SK-N-SH (cell line): ENCODE data around the gene SMAD7. TPM values are rescaled to one million over a fixed set of nuclear protein-coding genes. Genes with fewer than 3 reads are reported as not detected.

Source experiments
- CTCF ChIA-PET: fragments of 300-600, 350-600 bp; formaldehyde crosslinking; extraction: SDS; loops from one replicate; lab custom pipeline; 2021; lab: Yijun Ruan, JAX
- POLR2A ChIA-PET: fragments of 350-600 bp; sonication (Branson Sonifier 250); formaldehyde crosslinking; extraction: SDS; loops from one replicate; lab custom pipeline; 2020; ENCODE audit warnings: antibody characterized with exemption, inconsistent platforms; lab: Yijun Ruan, JAX
- DNase-seq: peaks from one replicate; pipeline ENCODE4 v3.0.0; 2012
- H2AFZ ChIP-seq: fragments of 200-600 bp; sonication (generic); 2 replicates; pipeline ENCODE4 v1.8.1; 2016; ENCODE audit warnings: antibody characterized with exemption, mild to moderate bottlenecking, low read depth
- H3F3A ChIP-seq: fragments of 200-600 bp; sonication (generic); replicated peaks from 2 replicates; pipeline ENCODE3; 2016; ENCODE audit warnings: antibody characterized with exemption, mild to moderate bottlenecking; ENCODE audit not compliant: insufficient read depth
- H3K27ac ChIP-seq, 2 experiments: fragments of 200-500 bp in 1 of 2; fragments of 200-600 bp in 1 of 2; sonication (Bioruptor generic) in 1 of 2; sonication (generic), shearing (Covaris generic) in 1 of 2; 2 replicates each; pipeline versions ENCODE4 v1.5.1 to v1.6.1; 2014 to 2016; ENCODE audit warnings: low read depth in 2 of 2, inconsistent platforms in 1 of 2, low read length in 1 of 2, mild to moderate bottlenecking in 1 of 2, mixed read lengths in 1 of 2
- H3K27me3 ChIP-seq: fragments of 200-600 bp; sonication (generic), shearing (Covaris generic); 2 replicates; pipeline ENCODE4 v1.6.1; 2016; ENCODE audit warnings: mixed run types; ENCODE audit not compliant: insufficient read depth
- H3K36me3 ChIP-seq, 2 experiments: fragments of 200-500 bp in 1 of 2; fragments of 200-600 bp in 1 of 2; sonication (Bioruptor generic) in 1 of 2; sonication (generic) in 1 of 2; replicated peaks in 1 of 2; 2 replicates each; pipeline versions ENCODE3 to v1.5.1; 2014 to 2016; ENCODE audit warnings: low read length in 1 of 2, mild to moderate bottlenecking in 1 of 2; ENCODE audit not compliant: insufficient read depth in 2 of 2, control insufficient read depth in 1 of 2
- H3K4me1 ChIP-seq, 2 experiments: fragments of 200-500 bp in 1 of 2; fragments of 200-600 bp in 1 of 2; sonication (Bioruptor generic) in 1 of 2; sonication (generic), shearing (Covaris generic) in 1 of 2; 2 replicates each; pipeline versions ENCODE4 v1.5.1 to v1.6.1; 2014 to 2016; ENCODE audit warnings: low read depth in 1 of 2, low read length in 1 of 2, mixed run types in 1 of 2; ENCODE audit not compliant: insufficient read depth in 2 of 2, control insufficient read depth in 1 of 2
- H3K4me2 ChIP-seq: fragments of 200-600 bp; sonication (generic), shearing (Covaris generic); 2 replicates; pipeline ENCODE4 v1.6.1; 2017; ENCODE audit warnings: mixed run types
- H3K4me3 ChIP-seq, 2 experiments: fragments of 200-500 bp in 1 of 2; fragments of 200-600 bp in 1 of 2; sonication (Bioruptor generic) in 1 of 2; sonication (generic), shearing (Covaris generic) in 1 of 2; 2 replicates each; pipeline versions ENCODE4 v1.5.1 to v1.8.1; 2014 to 2016; ENCODE audit warnings: low read depth in 2 of 2, inconsistent platforms in 1 of 2, low read length in 1 of 2, mild to moderate bottlenecking in 1 of 2, mixed read lengths in 1 of 2, moderate library complexity in 1 of 2
- H3K79me2 ChIP-seq: fragments of 200-600 bp; sonication (generic); 2 replicates; pipeline ENCODE4 v1.8.1; 2017; ENCODE audit warnings: mild to moderate bottlenecking; ENCODE audit not compliant: insufficient read depth
- H3K9ac ChIP-seq: fragments of 200-600 bp; sonication (generic); 2 replicates; pipeline ENCODE4 v1.6.1; 2017; ENCODE audit warnings: mixed run types
- H3K9me2 ChIP-seq: fragments of 200-600 bp; sonication (generic); 2 replicates; pipeline ENCODE4 v1.6.1; 2017; ENCODE audit warnings: mixed run types
- H3K9me3 ChIP-seq: fragments of 200-600 bp; sonication (generic); 2 replicates; pipeline ENCODE4 v1.6.1; 2017; ENCODE audit warnings: mixed run types, mild to moderate bottlenecking, moderate library complexity
- H4K20me1 ChIP-seq: fragments of 200-600 bp; sonication (generic); 2 replicates; pipeline ENCODE4 v1.6.1; 2017; ENCODE audit warnings: mild to moderate bottlenecking, mixed run types; ENCODE audit not compliant: insufficient read depth
- CTCF ChIP-seq: fragments of 200-600 bp; sonication (generic); IDR thresholded peaks from 2 replicates; pipeline ENCODE4 v1.6.1; 2017; ENCODE audit warnings: antibody characterized with exemption, mild to moderate bottlenecking, moderate library complexity
- ELF1 ChIP-seq: IDR thresholded peaks from 2 replicates; pipeline ENCODE4 v1.4.0; 2012
- FOSL2 ChIP-seq: IDR thresholded peaks from 2 replicates; pipeline ENCODE4 v1.4.0; 2012; ENCODE audit warnings: low read depth, mild to moderate bottlenecking, moderate library complexity, borderline replicate concordance
- FOXJ3 ChIP-seq: sonication (generic); formaldehyde crosslinking; IDR thresholded peaks from 2 replicates; pipeline ENCODE4 v1.5.1; 2020; ENCODE audit warnings: mild to moderate bottlenecking, missing genetic modification reagents
- GABPA ChIP-seq: IDR thresholded peaks from 2 replicates; pipeline ENCODE4 v1.4.0; 2012; ENCODE audit warnings: low read depth, mild to moderate bottlenecking
- GATA2 ChIP-seq: sonication (generic); formaldehyde crosslinking; IDR thresholded peaks from 2 replicates; pipeline ENCODE4 v1.5.0; 2020; ENCODE audit warnings: mild to moderate bottlenecking, missing genetic modification reagents
- IRF3 ChIP-seq: fragments of 150-350 bp; IDR thresholded peaks from 2 replicates; pipeline ENCODE4 v1.6.1; 2016; ENCODE audit warnings: mild to moderate bottlenecking, low read depth, low read length
- JUND ChIP-seq: IDR thresholded peaks from 2 replicates; pipeline ENCODE4 v1.4.0; 2012
- MAX ChIP-seq: IDR thresholded peaks from 2 replicates; pipeline ENCODE4 v1.4.0; 2012; ENCODE audit warnings: low read depth
- MXI1 ChIP-seq: IDR thresholded peaks from 2 replicates; pipeline ENCODE4 v1.6.1; 2012; ENCODE audit warnings: mild to moderate bottlenecking, low read depth, low read length, improper control_type of control experiment
- NFIC ChIP-seq: IDR thresholded peaks from 2 replicates; pipeline ENCODE4 v1.4.0; 2012; ENCODE audit warnings: borderline replicate concordance
- RAD21 ChIP-seq: IDR thresholded peaks from 2 replicates; pipeline ENCODE4 v1.6.1; 2012; ENCODE audit warnings: mild to moderate bottlenecking, low read length
- RCOR1 ChIP-seq: fragments of 150-350 bp; IDR thresholded peaks from 2 replicates; pipeline ENCODE4 v1.6.1; 2017; ENCODE audit warnings: antibody characterized with exemption, low read length
- RXRA ChIP-seq: IDR thresholded peaks from 2 replicates; pipeline ENCODE4 v1.4.0; 2012; ENCODE audit warnings: low read depth, mild to moderate bottlenecking, borderline replicate concordance
- SIN3A ChIP-seq: IDR thresholded peaks from 2 replicates; pipeline ENCODE4 v1.6.1; 2012; ENCODE audit warnings: low read depth, mild to moderate bottlenecking, low read length, moderate library complexity, borderline replicate concordance
- TCF12 ChIP-seq: IDR thresholded peaks from 2 replicates; pipeline ENCODE4 v1.4.0; 2012
- TEAD4 ChIP-seq: IDR thresholded peaks from 2 replicates; pipeline ENCODE4 v1.4.0; 2012; ENCODE audit warnings: mild to moderate bottlenecking, borderline replicate concordance; ENCODE audit not compliant: insufficient read depth
- USF2 ChIP-seq: fragments of 150-350 bp; IDR thresholded peaks from 2 replicates; pipeline ENCODE4 v1.6.1; 2017; ENCODE audit warnings: antibody characterized with exemption, low read length, low read depth, borderline replicate concordance
- ZBTB33 ChIP-seq: IDR thresholded peaks from 2 replicates; pipeline ENCODE4 v1.4.0; 2012; ENCODE audit warnings: low read depth, borderline replicate concordance
- WGBS: methylation state at CpG from one replicate; pipeline ENCODE4 v1.1.6; 2017; ENCODE audit warnings: low lambda C conversion rate; 5-methylcytosine and 5-hydroxymethylcytosine counted together
- polyA plus RNA-seq, 3 experiments: library from polyadenylated mRNA; depleted of rRNA; stranded (reverse); fragments of >200 nt; gene quantifications; 2 replicates each; pipeline ENCODE4 v1.2.3, GENCODE V29; 2012

The SMAD7 gene
- polyA plus RNA-seq, 1 of the 3 experiments (the other 2 are of a cell fraction), result 20.0 TPM

GRCh38 chr18:48884306-48884705, 66.5 kb downstream of the SMAD7 start:
- TF ChIP-seq TEAD4 (no peak), JUND (no peak), ELF1 (no peak), ZBTB33 (no peak), NFIC (no peak), FOSL2 (no peak), MAX (no peak), FOXJ3 (CRISPR knock-in tag) (no peak), IRF3 (no peak), RCOR1 (no peak), MXI1 (no peak), SIN3A (no peak), RXRA (no peak)
- Histone ChIP-seq H3K79me2 (no peaks in the 10 kb centered on the region), H3K9ac (no peak overlapping the region), H3K4me1 (peaks cover 0 to 16% of the 10 kb centered on the region in 2 experiments; a peak in 1 of 4 replicates), H4K20me1 (no peaks in the 10 kb centered on the region), H3K9me2 (no peaks in the 10 kb centered on the region), H3K4me2 (no peak overlapping the region), H3K27ac (no peak overlapping the region), H3K36me3 (no peaks in the 10 kb centered on the region), H3F3A (no peaks in the 10 kb centered on the region), H3K27me3 (no peaks in the 10 kb centered on the region), H3K9me3 (no peaks in the 10 kb centered on the region), H3K4me3 (no peak overlapping the region), H2AFZ (no peak overlapping the region)
- WGBS, result 84% methylated on average over 4 of the region's 4 CpGs
- ChIA-PET POLR2A (no interaction called here), CTCF (no interaction called here)
- DNase-seq, result no peak

GRCh38 chr18:48882379-48882778, 68.4 kb downstream of the SMAD7 start:
- H3K36me3 ChIP-seq, result no peaks in the 10 kb centered on the region
- no peaks in the 10 kb centered on the region for H3K9me3 ChIP-seq
- TF ChIP-seq TEAD4 (no peak), TCF12 (no peak), RXRA (no peak), USF2 (no peak), ELF1 (no peak), JUND (no peak), RAD21 (no peak), GABPA (no peak), GATA2 (CRISPR knock-in tag) (no peak), CTCF (no peak)
- POLR2A ChIA-PET, result no interaction called here
- H3K9me2 ChIP-seq, result no peaks in the 10 kb centered on the region
- H3K4me2 ChIP-seq, result no peak overlapping the region
- no peak overlapping the region for H3K27ac ChIP-seq
- no peak for DNase-seq
- no peak overlapping the region for H2AFZ ChIP-seq
- no peak overlapping the region for H3K4me3 ChIP-seq
- CTCF ChIA-PET, result interaction anchor here (0.6 kb wide), 1 partner anchor 1726 kb away, joined by 3 read pairs; no protein-coding TSS in a partner anchor
- H3F3A ChIP-seq, result no peaks in the 10 kb centered on the region
- no peaks in the 10 kb centered on the region for H3K27me3 ChIP-seq
- H3K79me2 ChIP-seq, result no peaks in the 10 kb centered on the region
- H3K4me1 ChIP-seq, result peaks cover 0 to 5% of the 10 kb centered on the region in 2 experiments; a peak in 1 of 4 replicates
- no peak overlapping the region for H3K9ac ChIP-seq
- WGBS, result 88% methylated on average over 4 of the region's 4 CpGs
- H4K20me1 ChIP-seq, result no peaks in the 10 kb centered on the region
